Activated CD4-positive, alpha-beta T cell treated with anti-CD3 and anti-CD28 coated beads, Interleukin-2, amount 50 U/mL, for 4 hours (primary cell): ENCODE data around the gene SAMD1.

Source experiments
- DNase-seq, 2 experiments: peaks; one replicate each; pipeline ENCODE4 v3.0.0-alpha.2; 2020

The SAMD1 gene

DNA sequence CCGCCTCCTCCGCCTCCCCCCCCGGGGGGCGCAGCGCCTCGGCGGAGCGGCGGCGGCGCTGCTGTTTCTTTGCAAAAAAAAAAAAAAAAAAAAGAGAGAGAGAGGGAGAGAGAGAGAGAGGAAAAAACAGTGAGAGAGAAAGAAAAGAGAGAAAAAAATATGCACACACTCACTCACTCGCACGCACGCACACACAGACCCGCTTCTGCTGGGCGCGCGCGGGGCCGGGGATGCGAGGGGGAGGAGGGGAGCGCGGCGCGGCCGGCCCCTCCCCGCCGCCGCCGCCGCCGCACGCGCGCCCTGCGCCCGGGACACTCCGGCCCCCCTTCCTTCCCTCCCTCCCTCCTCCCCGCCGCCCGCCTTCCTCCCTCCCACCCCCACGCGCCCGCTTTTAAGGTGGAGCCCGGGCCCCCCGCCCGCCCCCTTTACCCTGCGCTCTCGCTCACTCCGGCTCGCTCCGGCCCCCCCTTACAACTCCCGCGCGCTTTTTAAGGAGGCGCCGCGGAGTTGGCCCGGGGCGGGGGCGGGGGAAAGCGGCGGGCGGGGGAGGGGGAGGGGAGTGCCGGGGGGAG is at the start of gene SAMD1:
SAMD1 (minus strand) TSS at position 243 of the 572 bp plus-strand sequence.
- DNase-seq = peak; percentile 84 to 89

DNA sequence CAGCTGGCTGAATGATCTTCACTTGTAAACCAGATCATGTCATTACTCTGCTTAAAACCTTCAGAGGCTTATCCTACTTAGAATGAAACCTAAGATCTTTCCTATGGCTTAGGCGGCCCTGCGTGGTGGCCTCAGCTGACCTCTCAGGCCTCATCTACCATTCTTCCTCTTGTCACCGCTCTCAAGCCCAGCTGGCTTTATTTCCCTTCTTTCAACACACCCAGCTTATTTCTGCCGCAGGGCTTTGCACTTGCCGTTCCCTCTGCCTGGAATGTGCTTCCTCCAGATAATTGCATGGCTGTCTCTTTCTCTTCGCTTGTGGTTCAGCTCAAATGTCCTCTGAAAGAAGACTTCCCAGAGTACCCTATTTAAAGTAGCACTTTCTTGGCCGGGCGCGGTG is 49.4 kb upstream of the SAMD1 start:
- no peak for DNase-seq

DNA sequence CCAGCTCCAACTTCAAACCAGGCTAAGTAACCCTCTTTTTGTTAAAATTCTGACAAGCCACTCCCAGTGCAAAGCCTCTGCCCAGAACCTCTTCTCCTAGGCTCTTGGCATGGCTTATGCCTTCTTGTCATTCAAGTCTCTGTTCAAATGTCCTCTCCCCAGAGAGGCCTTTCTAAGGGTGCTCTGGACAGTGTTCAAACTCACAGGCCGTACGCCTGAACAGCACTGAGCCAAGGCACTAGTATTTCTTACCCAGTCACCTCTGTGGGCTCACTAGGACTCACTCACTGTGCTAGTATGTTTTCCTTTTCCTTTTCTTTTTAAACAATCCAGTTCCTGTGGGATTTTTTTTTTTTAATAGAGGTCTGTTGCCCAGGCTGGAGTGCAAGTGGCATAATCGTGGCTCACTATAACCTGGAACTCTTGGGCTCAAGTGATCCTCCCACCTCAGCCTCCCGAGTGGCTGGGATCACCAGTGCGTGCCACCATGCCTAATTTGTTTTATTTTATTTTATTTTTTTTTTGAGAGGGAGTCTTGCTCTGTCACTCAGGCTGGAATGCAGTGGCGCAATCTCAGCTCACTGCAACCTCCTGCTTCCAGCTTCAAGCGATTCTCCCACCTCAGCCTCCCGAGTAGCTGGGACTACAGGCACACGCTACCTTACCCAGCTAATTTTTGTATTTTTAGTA is 48.2 kb upstream of the SAMD1 start:
- DNase-seq = no peak

DNA sequence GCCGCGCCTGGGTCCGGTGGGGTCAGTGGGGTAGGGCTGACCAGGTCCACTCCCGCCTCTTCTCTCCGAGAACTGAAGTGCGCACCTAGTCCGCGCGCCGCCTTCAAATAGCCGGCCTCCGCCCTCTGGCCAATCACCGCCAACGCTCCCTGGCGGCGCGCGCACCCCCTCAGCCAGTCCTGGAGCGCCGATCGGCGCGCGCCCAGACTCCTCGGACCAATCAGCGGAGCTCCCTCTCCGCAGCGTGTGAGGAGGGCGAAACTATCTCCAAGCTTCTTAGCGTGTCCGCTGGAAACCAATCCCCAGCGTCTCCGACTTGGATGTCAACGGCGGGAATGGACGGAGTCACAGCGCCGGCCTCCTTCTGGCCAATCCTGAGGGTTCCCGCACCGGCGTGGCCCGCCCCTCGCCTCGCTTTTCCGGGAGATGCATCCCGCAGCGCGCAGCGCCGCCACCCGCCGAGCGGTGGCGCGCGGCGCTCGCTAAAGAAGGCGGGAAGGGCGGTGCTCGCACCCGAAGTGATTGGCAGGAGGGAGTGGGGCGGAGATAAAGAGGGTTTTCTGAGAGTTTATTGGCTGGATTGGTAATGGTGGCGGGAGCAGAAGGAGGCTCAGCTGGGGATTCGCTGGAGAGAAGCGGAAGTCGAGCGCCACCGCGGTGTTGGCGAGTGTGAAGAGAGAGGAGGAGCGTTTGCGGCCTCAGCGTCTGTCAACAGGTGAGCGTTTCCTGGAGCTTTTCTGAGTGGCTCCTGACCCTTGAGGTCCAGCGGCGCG is 46.1 kb upstream of the SAMD1 start, which contains the start of gene ASF1B:
ASF1B (minus strand) TSS at position 81 of the 773 bp plus-strand sequence. CDS start 133 bp downstream, outside the sequence.
- DNase-seq = peak; percentile 94 to 95

DNA sequence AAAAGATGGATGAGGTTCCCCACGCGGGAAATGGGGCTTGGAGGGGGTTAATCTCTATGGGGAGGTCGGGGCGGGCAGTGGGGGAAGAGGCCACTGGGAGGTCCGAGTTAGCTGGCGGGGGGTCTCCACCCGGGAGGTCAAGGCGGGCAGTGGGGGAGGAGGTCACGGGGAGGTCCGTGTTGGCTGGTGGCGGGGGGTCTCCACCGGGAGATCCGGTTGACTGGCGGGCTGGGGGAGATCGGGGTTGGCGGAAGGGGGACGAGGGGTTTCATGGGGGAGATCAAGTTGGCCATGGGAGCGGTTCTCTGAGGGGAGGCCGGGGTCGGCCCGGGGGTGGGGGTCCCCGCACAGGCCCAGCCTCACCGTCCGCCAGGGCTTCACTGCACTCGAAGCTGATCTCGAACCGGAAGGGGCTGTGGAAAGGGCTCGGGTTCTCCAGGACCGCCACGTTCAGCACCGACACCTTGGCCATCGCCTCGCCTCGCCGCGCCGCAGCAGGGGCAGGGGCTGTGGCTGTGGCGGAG is 45.5 kb upstream of the SAMD1 start:
- DNase-seq = no peak

DNA sequence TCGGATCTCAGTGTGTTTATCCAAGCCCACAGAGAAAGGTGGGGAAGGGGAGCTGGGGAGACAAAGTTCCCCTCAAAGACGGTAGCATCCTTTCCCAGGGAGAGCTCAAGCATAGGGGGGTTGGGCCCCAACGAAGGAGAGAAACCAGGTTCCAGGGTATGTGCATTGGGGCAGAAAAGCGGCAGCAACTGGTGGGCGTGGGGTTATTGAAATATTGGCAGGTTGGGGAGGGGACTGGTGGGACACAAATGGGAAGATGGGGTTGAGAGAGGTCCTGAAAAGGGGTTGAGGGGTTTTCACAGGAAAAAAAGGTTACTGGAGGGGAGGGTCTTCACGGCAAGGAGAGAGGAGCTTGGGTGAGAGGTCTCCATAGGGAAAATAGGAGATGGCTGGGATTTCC is 44.8 kb upstream of the SAMD1 start:
- DNase-seq = no peak

DNA sequence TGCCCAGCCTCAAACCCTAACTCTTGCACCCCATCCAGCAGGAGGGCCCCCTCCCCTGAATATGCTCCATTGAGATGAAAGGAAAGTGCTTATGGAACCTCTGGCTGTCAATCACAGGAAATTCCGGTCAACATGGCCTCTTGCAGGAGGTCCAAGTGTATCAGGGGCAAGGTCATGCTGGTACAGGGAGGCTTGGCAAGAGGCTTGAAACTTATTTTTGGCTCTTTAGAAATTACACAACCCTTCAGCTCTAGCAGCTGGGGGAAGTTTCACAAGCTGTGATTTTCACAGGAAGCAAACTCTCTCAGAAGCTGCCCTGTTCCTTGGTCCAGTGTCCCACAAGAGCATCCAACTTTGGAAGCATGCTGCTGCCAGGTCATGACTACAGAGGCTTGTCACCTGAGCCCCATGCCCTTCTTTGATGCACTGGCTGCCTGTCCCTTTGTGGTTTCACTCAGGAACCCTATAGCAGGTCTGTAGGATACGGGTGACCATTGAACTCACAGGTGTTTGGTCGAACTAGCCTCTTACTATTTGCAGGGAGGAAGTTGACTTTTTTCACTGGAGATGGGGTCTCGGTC is 37.5 kb upstream of the SAMD1 start:
- DNase-seq = no peak

DNA sequence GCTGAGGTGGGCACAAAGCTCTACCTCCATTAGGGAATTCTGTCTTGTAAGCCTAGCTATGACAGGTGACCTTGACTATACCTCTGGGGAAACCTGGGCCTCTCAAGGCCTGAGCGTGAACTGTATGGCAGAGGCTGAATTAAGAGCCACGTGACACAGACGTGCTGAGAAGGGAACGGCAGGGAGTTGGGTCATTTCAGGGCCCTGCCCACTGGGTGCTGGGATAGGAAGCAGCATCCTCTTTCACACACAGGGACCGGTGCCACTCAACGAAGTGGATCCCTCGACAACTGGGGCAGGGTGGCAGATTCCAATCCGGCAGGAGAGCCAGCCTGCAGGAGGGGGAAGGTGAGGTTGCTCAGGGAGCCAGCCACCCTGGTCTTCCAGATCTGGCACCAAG is 36.6 kb upstream of the SAMD1 start:
- DNase-seq = no peak

DNA sequence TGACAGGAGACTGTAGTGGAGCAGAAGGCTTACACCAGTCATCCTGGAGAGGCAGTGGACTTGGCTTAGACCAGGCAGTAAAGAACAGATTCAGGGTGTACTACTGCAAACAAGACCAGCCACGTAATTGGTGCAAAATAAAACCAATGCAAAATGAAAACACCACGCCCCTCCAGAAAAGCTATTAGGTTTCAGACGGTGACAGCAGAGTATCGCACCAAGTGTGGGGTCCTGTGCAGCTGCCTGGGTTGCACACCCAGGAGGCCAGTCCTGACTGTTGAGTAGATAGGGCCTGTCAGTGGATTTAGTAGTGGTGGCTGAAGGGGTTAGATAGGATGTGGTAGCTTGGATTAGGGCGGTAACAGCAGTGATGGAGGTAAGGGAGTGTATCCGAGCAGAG is 32.4 kb upstream of the SAMD1 start:
- DNase-seq = no peak

DNA sequence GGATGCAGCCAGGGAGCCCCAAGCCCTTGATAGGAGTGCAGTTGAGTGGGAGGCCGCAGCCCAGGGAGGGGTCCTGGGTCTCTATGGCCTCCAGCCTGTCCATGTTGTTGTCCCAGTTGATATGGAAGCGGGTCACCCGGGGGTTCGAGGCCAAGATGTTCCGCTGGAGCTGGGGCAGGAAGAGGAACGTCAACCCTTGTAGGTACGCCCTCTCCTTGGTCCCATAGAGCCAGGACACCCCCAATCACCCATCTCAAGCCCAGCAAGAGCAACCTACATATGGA is 29.9 kb upstream of the SAMD1 start:
- DNase-seq = no peak

DNA sequence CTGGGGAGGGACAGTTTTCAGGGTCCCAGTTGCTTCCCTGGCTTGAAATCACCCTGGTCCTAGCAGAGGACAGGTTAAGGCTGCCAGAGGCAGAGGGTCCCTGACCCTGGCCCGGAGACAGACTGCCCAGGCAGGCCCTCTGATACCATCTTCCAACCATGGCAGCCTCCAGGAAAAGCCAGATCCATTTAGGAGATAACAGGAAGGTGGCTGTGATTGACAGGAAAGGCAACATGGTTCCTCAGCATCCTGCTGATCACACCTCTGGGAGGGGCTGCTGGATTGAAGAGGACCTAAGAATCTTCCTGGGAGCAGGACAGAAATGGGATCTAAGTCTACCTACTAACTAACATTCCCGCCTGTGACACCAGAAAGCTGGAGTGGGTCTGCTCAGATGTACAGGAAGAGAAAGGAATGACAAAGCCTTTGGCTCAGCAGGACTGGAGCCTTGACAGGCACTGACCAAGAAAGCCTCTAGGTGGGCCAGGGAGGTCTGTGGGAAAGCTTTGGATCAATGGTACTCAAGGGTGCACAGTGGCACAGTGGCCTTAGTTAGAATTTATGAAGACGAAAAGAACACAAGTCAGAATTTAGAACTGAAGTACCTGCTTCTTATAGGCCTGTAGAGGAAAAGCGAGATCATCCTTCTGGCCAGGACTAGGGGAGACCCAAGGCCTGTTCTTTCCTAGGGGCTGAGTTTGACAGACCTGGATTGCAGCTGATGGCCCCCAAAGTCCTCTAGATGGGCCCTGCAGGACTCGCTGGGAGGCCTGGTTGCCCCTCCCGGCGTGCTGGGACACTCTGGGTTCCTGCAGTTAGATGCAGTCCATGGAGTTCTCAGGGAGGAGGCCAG is 29.3 kb upstream of the SAMD1 start:
- no peak for DNase-seq

DNA sequence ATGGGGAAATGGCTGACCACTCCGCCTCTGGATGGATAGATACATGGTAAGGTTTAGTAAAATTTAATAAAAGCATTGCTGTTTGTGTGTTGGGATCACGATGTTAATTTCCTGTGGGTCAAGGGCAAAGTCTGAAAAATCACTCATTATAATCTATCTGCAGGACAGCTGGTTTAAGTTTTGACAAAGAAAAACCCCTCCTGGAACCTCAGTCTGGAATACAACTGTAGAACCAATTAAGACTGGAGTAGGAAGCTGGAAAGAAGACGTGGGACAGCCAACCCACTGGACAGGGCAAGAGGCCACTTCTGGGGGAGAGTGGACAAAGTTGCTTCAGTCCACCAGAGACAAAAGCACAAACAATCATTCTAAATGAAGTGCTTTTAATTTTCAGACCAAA is 28.6 kb upstream of the SAMD1 start:
- no peak for DNase-seq

DNA sequence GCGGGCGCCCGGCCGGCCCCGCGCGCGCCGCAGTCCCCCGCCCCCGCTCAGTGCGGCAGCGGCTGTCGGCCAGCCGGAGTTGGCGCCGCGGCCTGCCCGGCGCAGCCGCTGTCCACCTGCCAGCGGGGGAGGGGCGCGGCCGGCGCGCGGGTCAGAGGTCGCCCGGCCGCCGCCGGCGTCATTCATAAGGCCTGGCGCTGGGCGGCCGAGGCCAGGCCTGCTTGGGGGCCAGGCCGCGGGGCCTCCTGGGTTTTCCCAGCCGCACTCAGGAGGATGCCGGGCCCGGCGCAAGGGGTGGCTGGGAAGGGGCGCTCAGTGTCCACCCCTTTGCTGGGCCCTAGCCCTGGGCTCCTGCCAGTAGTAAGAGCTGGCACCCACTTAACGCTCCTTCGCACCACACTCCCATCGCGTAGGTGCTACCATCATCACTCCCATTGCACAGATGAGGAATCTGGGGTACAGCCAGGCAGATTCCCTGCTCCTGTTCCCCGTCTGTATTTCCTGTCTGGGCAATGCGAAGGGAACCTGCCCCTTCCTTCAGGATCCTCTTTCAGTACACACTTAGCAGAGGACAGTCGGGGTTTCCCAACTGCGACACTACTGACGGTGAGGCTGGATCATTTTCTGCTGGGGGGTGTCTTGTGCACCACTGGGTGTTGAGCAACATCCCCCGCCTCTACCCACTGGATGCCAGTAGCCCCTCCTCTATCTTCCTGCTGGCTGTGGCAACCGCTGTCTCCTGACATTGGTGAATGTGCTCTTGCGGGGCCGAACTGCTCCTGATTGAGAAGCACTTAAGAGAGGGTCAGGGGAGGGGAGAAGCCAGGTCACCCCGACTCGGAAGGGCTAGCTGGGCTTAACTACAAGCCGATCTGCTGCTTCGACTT is 27.9 kb upstream of the SAMD1 start:
- DNase-seq = peak in 1 of 2 experiments; percentile 20

DNA sequence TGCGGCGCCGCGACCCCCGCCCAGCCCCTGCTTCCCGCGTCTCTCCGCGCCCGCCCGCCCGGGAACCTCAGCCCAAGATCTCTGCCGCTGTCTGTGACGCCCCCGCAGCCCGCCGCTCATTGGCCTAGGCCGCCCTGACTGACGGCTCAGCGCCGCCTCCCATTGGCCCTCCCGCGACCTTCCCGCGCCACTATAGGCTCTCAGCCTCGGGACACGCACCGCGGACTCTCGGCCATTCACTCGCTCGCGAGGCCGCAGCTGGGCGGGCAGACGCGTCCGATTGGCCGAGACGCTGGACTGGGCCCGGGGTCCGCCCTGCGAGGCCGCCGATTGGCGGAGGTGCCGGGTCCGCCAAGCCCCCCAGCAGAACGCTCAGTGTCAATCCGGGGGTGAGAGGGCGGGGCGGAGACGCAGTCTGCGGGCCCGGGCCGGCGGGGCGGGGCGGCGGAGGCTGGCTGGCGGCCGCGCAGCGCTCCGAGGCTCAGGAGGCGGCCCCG is 27.2 kb upstream of the SAMD1 start, which contains the start of gene PRKACA:
PRKACA (minus strand) TSS at position 95 of the 497 bp plus-strand sequence. CDS start 215 bp downstream, outside the sequence.
- DNase-seq = peak; percentile 97 to 98

DNA sequence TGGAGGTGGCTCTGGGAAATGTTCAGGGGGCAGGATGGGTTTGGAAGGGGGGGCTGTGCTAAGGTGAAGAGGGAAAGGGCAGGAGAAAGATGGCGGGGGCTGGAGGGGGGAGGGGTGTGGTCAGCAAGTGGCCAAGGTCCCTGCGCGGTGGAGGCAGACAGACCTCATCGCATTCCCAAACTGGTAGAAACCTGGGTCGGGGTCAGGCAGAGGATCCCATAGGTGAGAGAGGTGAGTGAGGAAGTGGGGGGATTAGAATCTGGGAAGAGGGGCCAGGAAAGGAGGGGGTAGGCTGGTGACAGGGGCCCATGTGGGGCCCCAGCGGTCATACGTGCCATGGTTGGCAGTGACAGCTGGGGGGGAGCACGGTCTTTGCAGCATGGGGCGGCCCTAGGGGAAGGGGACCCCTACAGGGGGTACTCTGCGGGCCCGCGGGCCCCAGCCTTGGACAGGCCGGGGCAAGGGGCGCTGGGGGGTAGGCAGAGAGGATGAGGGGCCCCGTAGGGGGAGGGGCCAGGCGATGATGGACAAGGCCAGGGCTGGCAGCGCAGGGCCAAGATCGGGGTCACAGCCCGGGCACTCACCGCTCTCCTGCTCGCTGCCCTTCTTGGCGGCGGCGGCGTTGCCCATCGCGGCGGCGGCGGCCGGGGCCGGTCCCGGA is 26.5 kb upstream of the SAMD1 start:
- DNase-seq = no peak

DNA sequence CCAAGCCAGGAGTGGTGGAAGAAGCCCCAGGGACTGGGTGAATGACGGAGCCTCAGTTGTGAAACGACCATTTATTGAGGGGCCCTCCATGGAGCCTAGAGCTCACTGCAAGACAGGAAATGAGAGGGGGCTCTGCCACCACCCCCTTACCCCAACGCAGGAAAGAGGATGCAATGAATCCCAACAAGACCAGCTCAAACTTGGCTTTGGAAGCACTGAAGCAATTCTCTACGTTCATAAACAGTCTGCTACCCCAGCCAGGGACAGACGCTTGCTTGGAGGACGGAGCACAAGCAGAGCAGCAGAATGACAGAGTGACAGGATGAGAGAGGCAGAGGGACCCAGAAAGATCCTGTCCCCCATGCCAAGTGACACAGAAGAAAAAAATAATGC is 26.0 kb upstream of the SAMD1 start:
- no peak for DNase-seq

DNA sequence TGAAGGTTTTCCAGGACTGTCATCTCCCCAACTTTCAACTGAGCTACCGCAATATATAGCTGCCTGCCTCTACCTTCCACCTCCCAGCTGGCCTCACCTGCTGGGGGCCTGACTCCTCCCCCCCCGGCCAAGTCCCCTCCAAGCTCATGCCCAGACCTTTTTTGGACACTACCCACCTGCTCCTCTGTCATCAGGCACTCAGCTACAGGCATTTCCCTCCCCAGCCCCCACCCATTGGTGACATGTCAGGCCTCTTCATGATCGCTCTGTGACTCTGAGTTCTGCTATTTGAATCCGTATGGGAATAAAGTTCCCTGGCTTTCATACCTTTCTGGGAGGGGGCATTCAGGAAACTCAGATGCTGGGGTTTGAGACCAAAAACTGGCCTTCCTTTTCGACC is 25.2 kb upstream of the SAMD1 start:
- DNase-seq = no peak

DNA sequence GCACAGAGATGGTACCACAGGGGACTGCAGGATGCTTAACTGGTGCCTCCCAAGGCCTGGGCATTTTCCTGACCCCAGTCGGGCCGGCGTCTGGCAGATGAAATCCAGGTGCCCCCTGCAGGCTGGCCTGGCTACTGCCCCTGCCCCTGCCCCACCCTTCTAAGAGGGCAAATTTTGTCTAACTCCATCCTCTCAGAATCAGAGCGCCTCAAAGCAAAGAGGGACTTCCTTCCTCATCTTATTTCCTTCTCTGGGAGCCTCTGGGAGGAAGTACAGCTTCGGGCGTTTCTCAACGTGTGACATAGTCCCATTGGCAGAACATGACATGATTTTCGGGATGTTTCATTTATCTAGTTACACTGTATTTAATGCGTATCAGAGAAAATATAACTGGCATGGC is 24.3 kb upstream of the SAMD1 start:
- DNase-seq = peak; percentile 37 to 42

DNA sequence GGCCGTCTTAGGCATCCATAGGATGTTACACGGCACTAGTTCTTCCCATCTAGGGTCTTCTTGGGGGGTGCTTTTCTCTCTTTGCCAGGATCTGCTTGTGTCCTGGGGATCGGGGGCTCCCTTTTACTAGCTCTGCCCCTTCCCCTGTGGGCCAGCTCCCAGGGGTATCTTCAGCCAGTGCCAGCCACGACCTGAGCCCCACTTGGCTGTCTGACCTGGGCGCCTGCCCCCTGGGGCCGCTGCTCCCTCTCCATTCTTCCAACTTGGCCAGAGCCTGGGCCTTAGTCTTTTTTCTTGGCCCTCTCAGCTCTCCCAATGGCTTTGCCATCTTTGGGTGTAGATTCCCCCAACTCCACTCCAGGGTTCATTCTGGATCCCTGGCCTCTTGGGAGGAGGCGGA is 23.9 kb upstream of the SAMD1 start:
- no peak for DNase-seq

DNA sequence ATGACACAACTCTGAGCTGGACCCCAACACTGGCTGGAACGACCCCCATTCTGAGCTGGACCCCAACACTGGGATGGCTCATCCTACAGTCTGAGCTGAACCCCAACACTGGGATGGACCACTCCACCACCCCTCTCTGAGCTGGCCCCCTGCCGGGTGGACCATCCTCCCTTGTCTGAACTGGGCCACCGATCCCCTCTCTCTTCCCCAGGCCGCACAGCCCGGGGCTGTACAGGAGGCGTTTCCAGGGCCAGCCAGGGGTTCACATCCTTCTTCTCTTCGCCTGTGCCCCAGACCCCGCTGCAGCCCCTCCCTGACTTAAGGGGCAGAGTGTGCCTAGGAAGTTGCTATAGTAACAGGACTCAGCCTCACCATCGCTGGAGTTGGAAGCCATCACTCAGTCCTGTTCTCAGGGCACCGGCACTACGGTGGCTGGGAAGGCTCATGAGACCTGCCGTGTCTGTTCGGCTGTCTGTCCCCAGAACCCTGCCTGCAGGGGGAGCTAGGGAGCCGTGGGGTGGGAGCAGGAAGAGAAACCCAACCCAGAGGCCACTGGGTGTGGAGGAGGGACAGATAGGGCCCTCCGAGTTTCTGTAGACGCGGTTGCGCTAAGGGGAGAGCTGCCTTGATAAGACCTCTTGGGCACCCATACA is 23.3 kb upstream of the SAMD1 start:
- peak; percentile 25 for DNase-seq
